Activated CD4-positive, alpha-beta T cell treated with anti-CD3 and anti-CD28 coated beads for 36 hours (primary cell): ENCODE data around the gene CIZ1. TPM values are rescaled to one million over a fixed set of nuclear protein-coding genes. Genes with fewer than 3 reads are reported as not detected.

Experiments
- ATAC-seq: fragments of 200-7000 bp; cut with Tn5 transposase; one replicate; pipeline ENCODE4 v1.10.0; 2021; ENCODE audit warnings: mild to moderate bottlenecking, moderate library complexity
- CTCF ChIA-PET: fragments of 350-600 bp; sonication (Branson Sonifier 250); formaldehyde crosslinking; loops from one replicate; lab custom pipeline; 2021; ENCODE audit warnings: antibody characterized with exemption; lab: Charles Lee
- POLR2A ChIA-PET: fragments of 350-600 bp; sonication (Branson Sonifier 250); formaldehyde crosslinking; loops from one replicate; lab custom pipeline; 2021; ENCODE audit warnings: antibody characterized with exemption, inconsistent platforms; lab: Charles Lee
- DNase-seq: peaks from one replicate; pipeline ENCODE4 v3.0.0-alpha.2; 2020
- H3K27ac Mint-ChIP-seq: one replicate; pipeline ENCODE4 v1.8.0; 2021; ENCODE audit warnings: mixed read lengths
- H3K27me3 Mint-ChIP-seq: one replicate; pipeline ENCODE4 v1.8.0; 2021; ENCODE audit warnings: mixed read lengths
- H3K36me3 Mint-ChIP-seq: one replicate; pipeline ENCODE4 v1.8.0; 2021; ENCODE audit warnings: low read depth, mixed read lengths
- H3K4me1 Mint-ChIP-seq: one replicate; pipeline ENCODE4 v1.8.0; 2021; ENCODE audit warnings: mixed read lengths
- H3K4me3 Mint-ChIP-seq: one replicate; pipeline ENCODE4 v1.8.0; 2021; ENCODE audit warnings: mild to moderate bottlenecking, moderate library complexity, mixed read lengths
- H3K9me3 Mint-ChIP-seq: one replicate; pipeline ENCODE4 v1.8.0; 2021; ENCODE audit warnings: low read depth, mixed read lengths
- intact Hi-C, 2 experiments: fragments of 100-400 bp; cut with DNase I in 1 of 2; cut with micrococcal nuclease in 1 of 2; formaldehyde crosslinking; loops; one replicate each; pipeline versions ENCODE4 v1.14.2 to v1.15.1; 2022 to 2024; cut with DNase I, micrococcal nuclease
- total RNA-seq, 2 experiments: library from RNA; stranded (reverse); gene quantifications; one replicate each; pipeline ENCODE4 v1.2.3, GENCODE V29; 2021

Gene CIZ1
- total RNA-seq, 2 experiments from 2014 or later = 79.5 to 110 TPM

DNA sequence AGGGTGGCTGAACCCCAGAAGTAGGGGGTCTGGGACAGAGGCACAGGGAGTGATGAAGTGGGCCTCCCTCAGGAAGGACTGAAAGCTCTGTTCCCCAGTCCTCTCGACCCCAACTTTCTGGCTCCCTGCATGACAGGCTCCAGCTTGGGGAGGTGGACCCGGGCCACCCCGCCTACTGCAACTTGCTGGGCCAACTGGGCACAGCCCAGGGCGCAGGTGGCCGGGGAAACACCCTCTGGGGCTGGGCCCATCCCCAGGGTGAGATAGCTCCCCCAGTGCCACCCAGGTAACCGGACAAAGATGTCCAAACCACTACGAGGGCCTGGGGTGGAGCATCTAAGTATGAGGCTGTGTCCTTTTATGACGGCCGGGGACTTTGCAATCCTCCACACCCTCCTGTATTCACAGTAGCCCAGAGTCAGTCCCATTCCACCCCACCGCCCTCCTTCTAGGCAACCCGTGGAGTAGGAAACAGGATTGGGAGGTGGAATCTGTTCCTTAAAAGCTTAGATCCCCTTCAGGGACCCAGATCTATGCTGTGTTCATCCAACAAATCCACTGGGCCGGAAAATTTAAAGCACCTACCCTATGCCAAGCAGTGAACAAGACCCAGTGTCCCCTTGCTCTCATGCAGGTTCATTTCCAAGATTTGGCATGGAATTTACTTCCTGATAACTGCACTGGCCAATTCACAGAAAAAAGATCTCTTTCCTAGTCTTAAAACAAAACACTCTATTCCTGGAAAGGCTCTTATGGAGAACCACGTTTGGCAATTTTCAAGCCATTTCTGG lies 31.7 kb upstream of the CIZ1 start:
- DNase-seq = no peak
- H3K4me3 Mint-ChIP-seq = no peak overlapping the region
- H3K27me3 Mint-ChIP-seq = no peaks in the 10 kb centered on the region
- ChIA-PET CTCF (no interaction called here), POLR2A (no interaction called here)
- no peak overlapping the region for H3K27ac Mint-ChIP-seq
- H3K9me3 Mint-ChIP-seq = no peaks in the 10 kb centered on the region
- ATAC-seq = no peak
- intact Hi-C loops = no loop called here
- H3K4me1 Mint-ChIP-seq = peaks cover 11% of the 10 kb centered on the region
- no peaks in the 10 kb centered on the region for H3K36me3 Mint-ChIP-seq

DNA sequence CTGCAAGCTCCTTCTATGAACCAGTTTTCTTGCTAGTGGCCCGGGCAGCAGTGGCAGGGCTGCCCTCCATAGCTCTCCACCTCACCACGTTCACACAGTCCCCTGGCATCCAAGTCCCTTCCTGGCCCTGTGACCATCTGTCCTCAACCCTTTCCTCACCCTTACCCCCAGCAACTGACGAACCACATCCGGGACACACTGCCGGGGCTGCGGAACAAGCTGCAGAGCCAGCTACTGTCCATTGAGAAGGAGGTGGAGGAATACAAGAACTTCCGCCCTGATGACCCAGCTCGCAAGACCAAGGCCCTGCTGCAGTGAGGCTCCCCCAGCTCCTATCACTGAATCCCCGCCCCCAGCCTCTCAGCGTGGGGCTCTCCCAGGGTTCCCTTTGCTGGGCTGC lies 30.7 kb upstream of the CIZ1 start:
- no peak for ATAC-seq
- Mint-ChIP-seq H3K27ac (no peak overlapping the region), H3K9me3 (no peaks in the 10 kb centered on the region), H3K27me3 (no peaks in the 10 kb centered on the region), H3K4me3 (no peak overlapping the region), H3K4me1 (peaks cover 11% of the 10 kb centered on the region), H3K36me3 (no peaks in the 10 kb centered on the region)
- ChIA-PET CTCF (interaction anchor here (0.6 kb wide), 1 partner anchor 16 kb away, joined by 4 read pairs; no protein-coding TSS in a partner anchor), POLR2A (no interaction called here)
- no peak for DNase-seq
- intact Hi-C loops = no loop called here

DNA sequence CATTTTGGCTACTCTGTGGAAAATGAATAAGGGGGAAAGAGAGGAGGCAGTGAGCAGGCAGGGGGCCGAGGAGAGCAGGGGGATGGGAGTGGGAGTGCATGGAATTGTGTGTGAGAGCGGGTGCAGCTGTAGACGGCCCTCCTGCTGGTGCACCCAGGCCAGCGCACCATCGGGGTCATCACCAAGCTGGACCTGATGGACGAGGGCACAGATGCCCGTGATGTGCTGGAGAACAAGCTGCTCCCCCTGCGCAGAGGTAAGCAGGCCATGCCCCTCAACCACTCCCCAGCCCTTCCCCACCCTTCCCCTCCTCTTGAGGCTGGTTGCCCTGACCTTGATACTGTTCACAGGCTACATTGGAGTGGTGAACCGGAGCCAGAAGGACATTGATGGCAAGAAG lies 28.5 kb upstream of the CIZ1 start:
- no peak overlapping the region for H3K27ac Mint-ChIP-seq
- no peaks in the 10 kb centered on the region for H3K36me3 Mint-ChIP-seq
- DNase-seq (no peak), ATAC-seq (no peak)
- CTCF ChIA-PET = interaction anchor here (1.7 kb wide), 1 partner anchor 13 kb away, joined by 6 read pairs; no protein-coding TSS in a partner anchor
- POLR2A ChIA-PET = no interaction called here
- H3K9me3 Mint-ChIP-seq = no peaks in the 10 kb centered on the region
- H3K27me3 Mint-ChIP-seq = no peaks in the 10 kb centered on the region
- H3K4me3 Mint-ChIP-seq = no peak overlapping the region
- intact Hi-C loops = no loop called here
- peaks cover 11% of the 10 kb centered on the region for H3K4me1 Mint-ChIP-seq

DNA sequence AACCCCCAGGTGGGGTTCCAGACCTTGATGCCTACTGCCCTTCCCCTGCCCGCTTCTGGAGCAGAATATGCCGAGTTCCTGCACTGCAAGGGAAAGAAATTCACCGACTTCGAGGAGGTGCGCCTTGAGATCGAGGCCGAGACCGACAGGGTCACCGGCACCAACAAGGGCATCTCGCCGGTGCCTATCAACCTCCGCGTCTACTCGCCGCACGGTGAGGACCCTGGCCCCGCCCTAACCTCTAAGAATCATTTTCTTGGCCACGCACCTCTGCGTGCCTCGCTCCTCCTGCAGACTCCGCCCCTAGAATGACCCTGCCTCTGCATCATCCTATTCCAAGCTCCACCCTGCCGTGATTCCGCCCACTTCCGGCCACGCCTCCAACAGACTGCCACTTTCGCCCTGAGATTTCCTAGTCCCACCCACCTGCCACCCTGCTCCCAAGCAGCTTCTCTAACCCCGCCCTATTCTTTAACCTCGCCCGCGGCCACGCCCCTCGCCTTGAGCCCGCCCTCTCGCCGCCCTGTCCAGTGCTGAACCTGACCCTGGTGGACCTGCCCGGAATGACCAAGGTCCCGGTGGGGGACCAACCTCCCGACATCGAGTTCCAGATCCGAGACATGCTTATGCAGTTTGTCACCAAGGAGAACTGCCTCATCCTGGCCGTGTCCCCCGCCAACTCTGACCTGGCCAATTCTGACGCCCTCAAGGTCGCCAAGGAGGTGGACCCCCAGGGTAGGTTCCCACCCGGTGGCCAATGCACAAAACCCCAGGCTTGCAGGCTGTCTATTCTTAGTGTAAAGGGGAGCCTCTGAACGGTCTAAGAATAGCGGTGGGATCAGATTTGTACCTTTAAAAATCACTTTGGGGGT lies 27.4 kb upstream of the CIZ1 start:
- H3K4me3 Mint-ChIP-seq = peak overlapping the region; percentile 71
- intact Hi-C loops = loop anchor here (1.0 kb wide), 10 partner anchors 15 to 238 kb away; partner anchors contain the start of genes DNM1 (in 2 of the 2), BBLN (in 1 of the 2), COQ4 (in 1 of the 2) and GOLGA2 (in 1 of the 2)
- no peaks in the 10 kb centered on the region for H3K36me3 Mint-ChIP-seq
- CTCF ChIA-PET = interaction anchor here (0.8 to 1.7 kb wide), 4 partner anchors 12 to 101 kb away, joined by 3 to 6 read pairs (median 4); partner anchors contain the start of genes GOLGA2 and SWI5
- POLR2A ChIA-PET = no interaction called here
- no peaks in the 10 kb centered on the region for H3K9me3 Mint-ChIP-seq
- peaks cover 11% of the 10 kb centered on the region for H3K4me1 Mint-ChIP-seq
- H3K27ac Mint-ChIP-seq = peak overlapping the region; percentile 74
- peak; percentile 97 for DNase-seq
- H3K27me3 Mint-ChIP-seq = no peaks in the 10 kb centered on the region
- ATAC-seq = peak; percentile 98

DNA sequence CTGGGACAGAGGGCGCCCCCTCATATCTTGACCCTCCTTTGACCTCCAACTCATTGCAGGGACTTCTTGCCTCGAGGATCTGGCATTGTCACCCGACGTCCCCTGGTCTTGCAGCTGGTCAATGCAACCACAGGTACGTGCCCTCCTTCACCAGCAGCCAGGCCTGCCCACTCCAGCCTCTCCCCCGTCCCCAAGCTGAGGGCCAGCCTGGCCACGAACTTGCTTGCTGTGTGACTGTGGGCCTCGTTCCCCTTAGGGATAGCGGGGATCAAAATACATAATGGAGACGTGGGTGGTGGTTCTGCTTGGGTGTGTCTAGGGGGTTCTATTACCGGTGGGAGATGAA lies 26.8 kb upstream of the CIZ1 start:
- DNase-seq = no peak
- Mint-ChIP-seq H3K27me3 (no peaks in the 10 kb centered on the region), H3K9me3 (no peaks in the 10 kb centered on the region), H3K27ac (peak overlapping the region; percentile 74), H3K36me3 (no peaks in the 10 kb centered on the region), H3K4me1 (peaks cover 11% of the 10 kb centered on the region), H3K4me3 (peak overlapping the region; percentile 71)
- intact Hi-C loops = loop anchor here (1.0 kb wide), 10 partner anchors 15 to 238 kb away; partner anchors contain the start of genes DNM1 (in 2 of the 2), BBLN (in 1 of the 2), COQ4 (in 1 of the 2) and GOLGA2 (in 1 of the 2)
- ATAC-seq = no peak
- CTCF ChIA-PET = interaction anchor here (0.8 to 1.7 kb wide), 5 partner anchors 11 to 101 kb away, joined by 3 to 6 read pairs (median 4); partner anchors contain the start of genes GOLGA2 and SWI5
- POLR2A ChIA-PET = no interaction called here

DNA sequence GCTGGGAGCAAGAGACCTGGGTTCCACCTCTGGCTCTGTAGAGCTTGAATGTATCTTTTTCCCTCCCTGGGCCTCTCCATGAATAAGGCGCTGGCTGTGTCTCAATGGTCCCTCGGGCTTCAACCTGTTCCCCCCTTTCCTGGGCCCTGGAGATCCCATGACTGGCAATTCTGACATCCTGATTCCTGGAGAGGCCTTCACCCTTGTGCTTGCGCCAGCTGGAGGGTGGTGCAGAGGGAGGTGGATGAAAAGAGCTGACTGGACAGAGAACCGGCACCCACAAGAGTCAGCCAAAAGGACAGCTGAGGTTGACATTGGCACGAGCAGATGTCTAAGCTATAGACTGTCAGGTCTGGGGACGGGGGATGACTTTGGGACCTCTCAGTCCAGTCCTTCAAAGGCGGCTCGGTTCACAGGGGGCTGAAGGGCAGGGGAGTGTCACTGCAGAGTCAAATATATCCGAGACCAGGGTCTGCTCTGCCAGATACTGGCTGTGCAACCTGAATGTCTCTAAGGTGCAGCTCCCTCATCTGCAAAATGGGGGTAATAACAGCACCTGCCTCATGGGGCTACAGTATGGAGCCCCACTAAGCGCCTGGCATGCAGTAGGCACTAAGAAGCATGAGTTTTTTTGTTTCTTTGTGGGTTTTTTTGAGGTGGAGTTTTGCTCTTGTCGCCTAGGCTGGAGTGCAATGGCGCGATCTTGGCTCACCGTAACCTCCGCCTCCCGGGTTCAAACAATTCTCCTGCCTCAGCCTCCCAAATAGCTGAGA lies 25.6 kb upstream of the CIZ1 start:
- ChIA-PET POLR2A (no interaction called here), CTCF (interaction anchor here (0.7 to 1.3 kb wide), 4 partner anchors 11 to 38 kb away, joined by 3 read pairs; no protein-coding TSS in a partner anchor)
- DNase-seq = no peak
- intact Hi-C loops = no loop called here
- Mint-ChIP-seq H3K9me3 (no peaks in the 10 kb centered on the region), H3K4me1 (peaks cover 11% of the 10 kb centered on the region), H3K4me3 (no peak overlapping the region), H3K36me3 (no peaks in the 10 kb centered on the region), H3K27ac (no peak overlapping the region), H3K27me3 (peaks cover 2% of the 10 kb centered on the region)
- no peak for ATAC-seq

DNA sequence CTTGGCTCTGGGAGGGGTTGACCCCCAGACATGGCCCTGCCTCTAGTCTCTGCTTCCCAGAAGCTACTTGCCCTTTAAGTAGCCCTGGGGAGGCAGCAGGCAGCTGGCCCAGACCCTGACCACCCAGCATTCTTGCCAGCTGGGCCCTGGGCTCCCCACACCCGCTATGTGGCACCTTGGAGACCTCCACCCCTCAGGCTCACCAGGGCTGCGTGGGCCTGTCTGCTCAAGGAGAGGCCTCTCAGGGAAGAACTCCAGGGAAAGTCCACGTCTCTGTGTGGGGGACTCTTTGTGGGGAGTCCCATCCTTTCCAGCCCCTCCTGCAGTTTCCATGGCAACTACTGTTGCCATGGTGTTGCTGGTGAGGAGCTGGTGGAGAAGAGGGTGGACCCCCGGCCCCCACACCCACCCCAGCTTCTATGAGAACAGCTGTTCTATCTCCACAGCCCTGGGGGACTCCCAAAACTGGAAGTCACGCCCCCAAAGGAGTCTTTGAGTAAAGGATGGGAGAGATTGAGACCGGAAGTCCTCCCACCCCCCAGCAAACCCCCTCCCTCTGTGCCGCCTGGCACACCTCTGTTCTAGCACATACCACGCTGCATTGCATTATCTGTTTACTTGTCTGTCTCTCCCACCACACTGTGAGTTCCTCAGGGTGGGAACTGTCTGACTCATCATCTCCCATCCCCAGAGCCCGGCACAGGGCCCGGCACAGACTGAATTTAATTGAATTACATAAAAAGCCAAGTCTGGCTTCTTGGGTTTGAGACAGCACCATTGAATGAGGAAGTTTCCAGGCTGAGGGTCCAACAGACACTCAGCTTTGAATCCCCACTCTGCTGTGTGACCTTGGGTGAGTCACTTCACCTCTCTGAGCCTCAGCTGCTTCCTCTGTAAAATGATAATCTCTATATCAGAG lies 24.4 kb upstream of the CIZ1 start:
- Mint-ChIP-seq H3K4me1 (peaks cover 11% of the 10 kb centered on the region), H3K36me3 (no peaks in the 10 kb centered on the region), H3K9me3 (no peaks in the 10 kb centered on the region), H3K4me3 (no peak overlapping the region), H3K27me3 (peaks cover 2% of the 10 kb centered on the region), H3K27ac (no peak overlapping the region)
- POLR2A ChIA-PET = no interaction called here
- intact Hi-C loops = no loop called here
- CTCF ChIA-PET = interaction anchor here (1.0 to 1.3 kb wide), 2 partner anchors 9 to 32 kb away, joined by 3 read pairs; no protein-coding TSS in a partner anchor
- DNase-seq (no peak), ATAC-seq (no peak)

DNA sequence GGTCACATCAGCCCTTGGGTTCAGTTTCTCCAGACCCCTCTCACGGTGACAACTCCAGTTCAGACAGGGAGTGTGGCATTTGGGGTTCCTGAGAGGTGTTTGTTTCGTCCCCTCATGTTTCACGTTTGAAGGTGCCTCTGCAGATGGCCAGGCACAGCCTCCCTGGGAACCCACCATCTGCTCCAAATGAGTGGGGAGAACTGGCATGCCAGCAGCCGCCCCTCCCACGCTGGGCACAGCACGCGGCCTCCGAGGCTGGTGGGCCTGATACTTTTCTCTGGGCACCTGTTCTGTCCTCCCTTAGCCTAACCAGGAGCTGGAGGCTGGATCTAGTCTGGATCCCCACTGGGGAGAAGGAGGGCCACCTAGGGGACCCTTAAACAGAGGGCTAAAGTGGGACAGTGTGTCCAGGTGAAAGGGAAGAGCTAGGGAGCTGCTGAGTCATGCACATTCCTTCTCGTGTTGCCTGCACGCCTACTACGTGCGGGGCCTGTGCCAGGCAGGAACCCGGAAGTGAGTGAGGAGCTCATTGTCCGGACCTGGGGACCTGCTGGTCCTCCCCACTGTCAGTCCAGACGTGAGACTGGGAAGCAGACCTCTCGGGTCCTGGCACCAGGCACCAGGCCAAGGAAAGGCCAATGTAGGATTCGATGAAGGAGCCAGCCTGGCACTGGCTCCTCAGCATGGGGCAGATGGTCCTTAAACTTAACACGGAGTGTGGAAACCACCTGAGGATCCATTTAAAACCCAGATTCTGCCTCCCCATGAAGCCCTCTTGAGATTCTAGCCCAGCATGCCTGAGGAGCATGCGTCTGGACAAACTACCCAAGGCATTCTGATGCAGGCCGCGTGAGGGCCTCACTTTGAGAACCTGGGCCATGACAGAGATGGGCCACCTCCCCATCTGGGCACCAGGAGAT lies 23.5 kb upstream of the CIZ1 start:
- ATAC-seq = no peak
- POLR2A ChIA-PET = no interaction called here
- H3K27me3 Mint-ChIP-seq = peaks cover 2% of the 10 kb centered on the region
- intact Hi-C loops = no loop called here
- no peak overlapping the region for H3K27ac Mint-ChIP-seq
- no peak for DNase-seq
- no peak overlapping the region for H3K4me3 Mint-ChIP-seq
- no peaks in the 10 kb centered on the region for H3K9me3 Mint-ChIP-seq
- H3K36me3 Mint-ChIP-seq = no peaks in the 10 kb centered on the region
- CTCF ChIA-PET = no interaction called here
- peaks cover 11% of the 10 kb centered on the region for H3K4me1 Mint-ChIP-seq

DNA sequence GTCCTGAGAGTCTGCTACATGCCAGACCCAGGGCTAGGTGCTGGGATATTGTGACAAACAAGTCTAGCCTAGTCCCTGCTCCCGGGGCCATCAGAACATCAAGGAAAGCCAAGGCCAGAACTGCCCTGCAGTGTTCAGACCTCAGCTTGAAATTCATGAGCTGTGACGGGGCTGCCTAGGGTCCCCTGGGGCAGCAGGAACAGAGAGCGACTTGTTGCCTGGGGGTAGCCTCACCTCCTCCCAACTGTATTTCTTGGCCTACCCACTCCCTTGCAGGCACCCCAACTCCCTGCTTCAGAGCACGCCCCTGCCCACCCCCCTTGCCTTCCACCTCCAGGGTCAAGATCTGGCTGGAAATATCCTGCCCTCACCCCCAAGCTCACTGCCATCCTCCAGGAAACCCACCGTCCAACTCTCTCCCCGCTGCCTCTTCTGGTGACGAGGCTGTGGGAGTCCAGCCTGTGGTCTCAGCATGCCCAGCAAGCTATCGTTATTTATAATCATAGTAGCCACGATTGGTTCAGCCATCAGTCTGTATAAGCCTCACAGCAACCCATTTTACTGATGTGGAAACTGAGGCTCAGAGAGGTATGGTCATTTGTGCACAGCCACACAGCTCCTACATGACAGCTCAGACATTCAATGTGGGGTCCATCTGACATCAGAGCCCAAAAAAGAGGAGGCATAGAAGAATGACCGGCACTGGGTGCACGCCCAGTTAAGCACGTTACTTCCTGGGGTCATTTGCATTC lies 22.6 kb upstream of the CIZ1 start:
- ATAC-seq (no peak), DNase-seq (no peak)
- Mint-ChIP-seq H3K27ac (no peak overlapping the region), H3K4me3 (no peak overlapping the region), H3K9me3 (no peaks in the 10 kb centered on the region), H3K4me1 (peaks cover 9% of the 10 kb centered on the region), H3K36me3 (no peaks in the 10 kb centered on the region), H3K27me3 (peaks cover 2% of the 10 kb centered on the region)
- ChIA-PET CTCF (interaction anchor here (0.5 to 1.1 kb wide), 2 partner anchors 14 to 62 kb away, joined by 3 to 4 read pairs; partner anchors contain the start of genes GOLGA2 and SWI5), POLR2A (no interaction called here)
- intact Hi-C loops = no loop called here
